H1 (cell line): Measurements from ENCODE around the gene NPTX1. TPM values are rescaled to one million over a fixed set of nuclear protein-coding genes. Genes with fewer than 3 reads are reported as not detected.

ENCODE experiments used
- ASH2L ChIP-seq: fragments of 200-600, 300-600 bp; sonication (generic); IDR thresholded peaks from one replicate; pipeline ENCODE4 v1.7.1; 2017; ENCODE audit warnings: low read length
- BACH1 ChIP-seq: IDR thresholded peaks from 2 replicates; pipeline ENCODE4 v1.6.1; 2012; ENCODE audit warnings: low read length, improper control_type of control experiment
- CHD7 ChIP-seq: fragments of 300-600 bp; sonication (generic); IDR thresholded peaks from 2 replicates; pipeline ENCODE4 v1.7.1; 2012; ENCODE audit warnings: low read length, moderate library complexity, mild to moderate bottlenecking, inconsistent platforms; ENCODE audit not compliant: insufficient replicate concordance
- GABPA ChIP-seq: IDR thresholded peaks from 2 replicates; pipeline ENCODE4 v1.6.1; 2011; ENCODE audit warnings: mild to moderate bottlenecking, low read length, moderate library complexity, borderline replicate concordance; ENCODE audit not compliant: insufficient read depth
- KDM4A ChIP-seq: IDR thresholded peaks from one replicate; pipeline ENCODE4 v1.7.1; 2012; ENCODE audit warnings: low read depth, mild to moderate bottlenecking, moderate library complexity, low read length, inconsistent platforms; ENCODE audit not compliant: severe bottlenecking
- KDM5A ChIP-seq: fragments of 200-600 bp; IDR thresholded peaks from 2 replicates; pipeline ENCODE4 v1.7.1; 2012; ENCODE audit warnings: mild to moderate bottlenecking, low read length, inconsistent platforms, mixed read lengths
- RNF2 ChIP-seq: fragments of 200-900, 300-1000 bp; sonication (generic); IDR thresholded peaks from 2 replicates; pipeline ENCODE4 v1.7.1; 2016; ENCODE audit warnings: borderline replicate concordance, low read depth, mild to moderate bottlenecking, antibody characterized with exemption, low read length; ENCODE audit not compliant: poor library complexity, severe bottlenecking; ENCODE audit errors: missing control alignments
- SIX5 ChIP-seq: IDR thresholded peaks from 2 replicates; pipeline ENCODE4 v1.6.1; 2011; ENCODE audit warnings: mild to moderate bottlenecking, low read depth, low read length
- SUZ12 ChIP-seq: fragments of 200-600 bp; sonication (generic); IDR thresholded peaks from 2 replicates; pipeline ENCODE4 v1.6.1; 2012; ENCODE audit warnings: mild to moderate bottlenecking, inconsistent platforms, low read length, moderate library complexity, mixed read lengths
- polyA plus RNA-seq, 7 experiments: library from polyadenylated mRNA; depleted of rRNA in 3 of 7; stranded (reverse) in 5 of 7; unstranded in 2 of 7; fragments of >200 nt in 5 of 7; fragments of 200-250 nt in 2 of 7; gene quantifications; 1 replicate in 5 of 7; 2 replicates in 1 of 7; 4 replicates in 1 of 7; pipeline versions ENCODE4 v1.2.1 to v1.2.3, GENCODE V29; 2011 to 2013; ENCODE audit warnings: missing spikeins in 2 of 7, mixed read lengths in 2 of 7
- total RNA-seq: library from RNA; stranded (reverse); fragmentation: NEBNext Ultra II Directional; extraction: Animal tissue kit (Norgen Biotek cat#: 25700); gene quantifications from 2 replicates; pipeline ENCODE4 v1.2.1, GENCODE V29; 2021

Gene NPTX1
- total and polyA plus RNA-seq, 2 of the 8 experiments (the other 6 are each of a cell fraction or from before 2014, with no cell fraction given), result 12.0 to 17.9 TPM

- TF ChIP-seq CHD7 (no peak), ASH2L (no peak), BACH1 (no peak), GABPA (peak; percentile 33), KDM4A (peak; percentile 67), RNF2 (peak; percentile 3), SIX5 (no peak), KDM5A (no peak), SUZ12 (peak; percentile 60)
These were observed at the start of gene NPTX1 (continued) for GRCh38 chr17:80475910-80476876.
